ENCODE data around the gene CACNG4. TPM values are rescaled to one million over a fixed set of nuclear protein-coding genes. Genes with fewer than 3 reads are reported as not detected.

The CACNG4 gene
- total and polyA plus RNA-seq, 12 donors: 0.11 to 2.4 (median 0.88) TPM; not detected in 4

- Histone ChIP-seq H3K27ac (no peak overlapping the region), H3K36me3 (replicated peaks in 1 of 2) (no peaks in the 10 kb centered on the region), H3K4me3 (no peak overlapping the region), H3K9me3 (replicated peaks in 1 of 3) (no peaks in the 10 kb centered on the region), H3K27me3 (no peaks in the 10 kb centered on the region), H3K4me1 (replicated peaks in 1 of 2) (no peaks in the 10 kb centered on the region)
- intact Hi-C loops (cut with DNase I): no loop called here
- TF ChIP-seq, protein P1, sequence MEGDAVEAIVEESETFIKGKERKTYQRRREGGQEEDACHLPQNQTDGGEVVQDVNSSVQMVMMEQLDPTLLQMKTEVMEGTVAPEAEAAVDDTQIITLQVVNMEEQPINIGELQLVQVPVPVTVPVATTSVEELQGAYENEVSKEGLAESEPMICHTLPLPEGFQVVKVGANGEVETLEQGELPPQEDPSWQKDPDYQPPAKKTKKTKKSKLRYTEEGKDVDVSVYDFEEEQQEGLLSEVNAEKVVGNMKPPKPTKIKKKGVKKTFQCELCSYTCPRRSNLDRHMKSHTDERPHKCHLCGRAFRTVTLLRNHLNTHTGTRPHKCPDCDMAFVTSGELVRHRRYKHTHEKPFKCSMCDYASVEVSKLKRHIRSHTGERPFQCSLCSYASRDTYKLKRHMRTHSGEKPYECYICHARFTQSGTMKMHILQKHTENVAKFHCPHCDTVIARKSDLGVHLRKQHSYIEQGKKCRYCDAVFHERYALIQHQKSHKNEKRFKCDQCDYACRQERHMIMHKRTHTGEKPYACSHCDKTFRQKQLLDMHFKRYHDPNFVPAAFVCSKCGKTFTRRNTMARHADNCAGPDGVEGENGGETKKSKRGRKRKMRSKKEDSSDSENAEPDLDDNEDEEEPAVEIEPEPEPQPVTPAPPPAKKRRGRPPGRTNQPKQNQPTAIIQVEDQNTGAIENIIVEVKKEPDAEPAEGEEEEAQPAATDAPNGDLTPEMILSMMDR (IDR thresholded peaks at IDR 0.05): no peak
- 85 to 93% (median 86%) methylated on average over 10 to 11 of the region's 11 CpGs for WGBS, 4 donors
- DNase-seq: no peak
Observed at GRCh38 chr17:67015001-67015400, 50.5 kb downstream of the CACNG4 start.

- Histone ChIP-seq H3K27ac (no peak overlapping the region), H3K4me3 (no peak overlapping the region), H3K36me3 (replicated peaks in 1 of 2) (no peaks in the 10 kb centered on the region), H3K9me3 (replicated peaks in 1 of 3) (no peaks in the 10 kb centered on the region), H3K4me1 (replicated peaks in 1 of 2) (no peaks in the 10 kb centered on the region), H3K27me3 (no peaks in the 10 kb centered on the region)
- intact Hi-C loops (cut with DNase I): no loop called here
- DNase-seq: no peak
- no peak for TF ChIP-seq POLR2A (IDR thresholded peaks at IDR 0.05)
- TF ChIP-seq, protein P1 (IDR thresholded peaks at IDR 0.05): no peak
- WGBS, 4 donors: 66 to 86% (median 79%) methylated on average over 16 to 17 of the region's 17 CpGs
Observed at GRCh38 chr17:67016039-67016762, 51.7 kb downstream of the CACNG4 start.

DNA sequence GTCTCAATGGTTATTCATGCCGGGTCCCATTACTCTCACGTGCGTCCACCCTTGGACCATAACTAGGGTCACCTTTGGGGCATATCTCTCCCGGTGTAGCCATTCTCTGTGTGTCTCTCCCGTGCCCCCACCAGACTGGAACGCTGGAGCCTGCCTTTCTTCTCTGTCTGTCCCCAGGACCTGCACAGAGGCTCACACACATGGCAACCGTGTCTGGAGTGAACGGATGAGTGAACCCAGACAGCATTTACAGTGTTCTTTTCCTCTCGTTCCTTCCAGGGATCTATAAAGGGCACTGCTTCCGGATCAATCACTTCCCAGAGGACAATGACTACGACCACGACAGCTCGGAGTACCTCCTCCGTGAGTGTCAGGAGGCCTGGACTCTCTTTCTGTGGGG, 53.4 kb downstream of the CACNG4 start:
- 81 to 88% (median 83%) methylated on average over 14 of the region's 14 CpGs for WGBS, 4 donors
- Histone ChIP-seq H3K27me3 (no peaks in the 10 kb centered on the region), H3K4me1 (replicated peaks in 1 of 2) (no peaks in the 10 kb centered on the region), H3K36me3 (replicated peaks in 1 of 2) (no peaks in the 10 kb centered on the region), H3K27ac (peak overlapping the region in 1 of 5 donors; percentile 62), H3K9me3 (replicated peaks in 1 of 3) (no peaks in the 10 kb centered on the region), H3K4me3 (no peak overlapping the region)
- DNase-seq: no peak
- intact Hi-C loops (cut with DNase I): no loop called here
- TF ChIP-seq, protein P1 (IDR thresholded peaks at IDR 0.05): no peak
- no peak for TF ChIP-seq POLR2A (IDR thresholded peaks at IDR 0.05)

DNA sequence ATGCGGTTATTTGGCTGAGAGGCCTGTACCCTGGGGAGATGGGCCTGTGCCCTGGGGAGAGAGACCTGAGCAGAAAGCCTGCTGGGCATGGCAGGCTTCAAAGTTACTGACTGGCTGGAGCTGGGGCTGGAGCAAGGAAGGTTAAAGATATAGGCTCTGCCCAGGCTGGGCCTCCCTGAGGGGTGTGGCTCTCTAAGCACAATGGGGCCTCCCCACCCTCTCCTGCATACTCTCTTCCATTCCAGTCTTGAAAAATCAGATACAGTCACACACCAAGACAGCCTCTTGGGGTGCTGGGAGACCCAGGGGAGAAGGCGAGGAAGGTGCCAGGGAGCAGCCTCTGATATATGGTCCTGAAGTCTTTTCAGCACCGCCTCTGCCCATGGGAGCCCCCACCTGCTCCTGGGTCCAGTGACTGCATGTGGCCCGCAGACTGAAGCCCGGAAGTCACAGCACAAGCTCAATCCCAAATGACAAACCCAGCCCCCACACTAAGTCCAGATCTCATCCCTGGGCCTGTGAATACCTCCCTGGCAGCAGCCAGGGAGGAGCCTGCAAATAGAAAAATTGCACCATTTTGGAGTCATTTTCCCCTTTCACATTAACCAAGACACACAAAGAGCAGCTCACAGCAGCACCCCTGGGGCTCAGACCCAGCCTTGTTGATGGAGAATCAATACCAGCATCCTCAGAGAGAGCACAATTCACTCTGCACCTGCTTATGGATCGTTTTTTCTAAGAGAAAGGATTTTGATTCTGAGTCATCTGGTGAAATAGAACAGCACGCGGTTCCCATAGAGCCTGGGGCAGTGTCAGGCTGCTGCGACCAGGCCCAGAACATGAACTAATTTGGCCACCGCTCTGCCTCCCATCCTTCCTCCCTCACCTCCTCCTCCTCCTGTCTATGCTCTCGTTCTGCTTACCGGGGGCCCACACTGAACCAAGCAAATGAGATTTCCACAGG, 54.2 kb downstream of the CACNG4 start:
- intact Hi-C loops (cut with DNase I): no loop called here
- no peak overlapping the region for H3K4me3 ChIP-seq
- H3K9me3 ChIP-seq (replicated peaks in 1 of 3): no peaks in the 10 kb centered on the region
- TF ChIP-seq, protein P1 (IDR thresholded peaks at IDR 0.05): no peak
- TF ChIP-seq POLR2A (IDR thresholded peaks at IDR 0.05): no peak
- DNase-seq: peak in 1 of 7 donors; percentile 56
- no peaks in the 10 kb centered on the region for H3K4me1 ChIP-seq (replicated peaks in 1 of 2)
- WGBS, 4 donors: 86 to 98% (median 92%) methylated on average over 7 to 12 of the region's 12 CpGs
- peak overlapping the region in 1 of 5 donors; percentile 62 for H3K27ac ChIP-seq
- no peaks in the 10 kb centered on the region for H3K36me3 ChIP-seq (replicated peaks in 1 of 2)
- no peaks in the 10 kb centered on the region for H3K27me3 ChIP-seq
